GM12873 (cell line): ENCODE measurements around the gene JSRP1.

Experiments used
- CTCF ChIP-seq: IDR thresholded peaks from 2 replicates; pipeline ENCODE4 v1.5.1; 2012; ENCODE audit warnings: low read depth, mild to moderate bottlenecking, moderate library complexity, low read length, control low read depth; ENCODE audit not compliant: insufficient read depth; ENCODE audit errors: missing control alignments

JSRP1 gene

GRCh38 chr19:2210987-2211740 lies 45.1 kb downstream of the JSRP1 start:
- TF ChIP-seq CTCF: no peak

- no peak for TF ChIP-seq CTCF
Measured at GRCh38 chr19:2210206-2210605, 46.0 kb downstream of the JSRP1 start.

GRCh38 chr19:2209408-2209807 lies 46.8 kb downstream of the JSRP1 start:
- no peak for TF ChIP-seq CTCF

GRCh38 chr19:2208975-2209374 lies 47.2 kb downstream of the JSRP1 start:
- no peak for TF ChIP-seq CTCF

GRCh38 chr19:2207991-2208860 lies 48.0 kb downstream of the JSRP1 start:
- peak; percentile 34 for TF ChIP-seq CTCF

GRCh38 chr19:2207008-2207407 lies 49.2 kb downstream of the JSRP1 start:
- no peak for TF ChIP-seq CTCF

- no peak for TF ChIP-seq CTCF
Measured at GRCh38 chr19:2202366-2202765, 53.9 kb downstream of the JSRP1 start.
